Mucosa of descending colon (tissue), 3 donors: ENCODE results near the gene ACAP2. TPM values are rescaled to one million over a fixed set of nuclear protein-coding genes. Genes with fewer than 3 reads are reported as not detected.
"Not testable (repeated sequence)": the region's sequence is repeated elsewhere in the genome, so short reads cannot be mapped to it uniquely, and the experiment has no call there.

Source experiments
- ATAC-seq: fragments of 200-7000 bp; cut with Tn5 transposase; one replicate; pipeline ENCODE4 v1.9.1; 2020; ENCODE audit warnings: mild to moderate bottlenecking, moderate library complexity
- DNase-seq, 3 donors: peaks; one replicate each; pipeline ENCODE4 v3.0.0-alpha.2; 2020
- H3K36me3 ChIP-seq: fragments of 200-600 bp; one replicate; pipeline ENCODE4 v1.8.0; 2021; ENCODE audit warnings: low read depth, mild to moderate bottlenecking
- H3K4me1 ChIP-seq: fragments of 200-600 bp; one replicate; pipeline ENCODE4 v1.8.0; 2021; ENCODE audit warnings: low read depth, mild to moderate bottlenecking
- H3K4me3 ChIP-seq: fragments of 200-600 bp; one replicate; pipeline ENCODE4 v1.8.0; 2021; ENCODE audit warnings: mild to moderate bottlenecking
- H3K9me3 ChIP-seq: fragments of 200-600 bp; one replicate; pipeline ENCODE4 v1.8.0; 2021; ENCODE audit warnings: mild to moderate bottlenecking
- CTCF ChIP-seq: fragments of 200-600 bp; IDR thresholded peaks from one replicate; pipeline ENCODE4 v1.8.0; 2022; ENCODE audit warnings: antibody characterized with exemption, mild to moderate bottlenecking
- intact Hi-C, 2 donors: fragments of 100-400 bp; cut with DNase I in 1 of 2; cut with micrococcal nuclease in 1 of 2; formaldehyde crosslinking; loops; one replicate each; pipeline versions ENCODE4 v1.11.0 to v1.11.1; 2022; cut with DNase I, micrococcal nuclease
- total RNA-seq, 3 donors: library from RNA; stranded (reverse); fragmentation: NEBNext Ultra II Directional in 2 of 3; extraction: Animal tissue kit (Norgen Biotek cat#: 25700) in 2 of 3; gene quantifications; one replicate each; pipeline versions ENCODE4 v1.2.1 to v1.2.4, GENCODE V29; 2021 to 2023
- donor health status: DM: no; HTN: no; CAD: no; lungs with moderate emphysema.
- donor health status: DM: no; HTN: no; CAD: no.
- donor health status: DM: no; HTN: yes; CAD: no.

The ACAP2 gene
- total RNA-seq, 3 donors from 2014 or later, result 55.2 to 69.2 (median 69.2) TPM

DNA sequence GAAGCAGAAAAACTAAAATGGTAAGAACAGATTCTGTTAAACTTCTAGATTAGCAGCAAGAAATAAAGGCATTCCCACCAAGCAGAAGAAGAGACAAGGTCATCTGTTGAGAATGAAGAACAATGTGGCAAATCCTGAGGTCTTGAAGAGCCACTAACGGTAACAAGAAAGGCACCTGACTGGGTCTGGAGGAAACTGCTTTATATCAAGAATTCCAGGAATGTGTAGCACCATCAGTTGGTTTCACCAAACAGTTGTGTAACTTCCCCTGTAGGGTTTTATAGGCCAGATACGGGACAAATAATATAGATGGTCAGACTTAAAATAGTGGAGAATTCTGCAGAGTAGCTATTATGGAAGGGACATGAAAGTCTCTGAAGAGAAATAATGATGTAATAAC lies 57.3 kb downstream of the ACAP2 start:
- no peak for DNase-seq
- H3K4me3 ChIP-seq, result no peak overlapping the region
- no peak for TF ChIP-seq CTCF
- H3K9me3 ChIP-seq, result no peaks in the 10 kb centered on the region
- no peak for ATAC-seq
- intact Hi-C loops, result no loop called here
- H3K4me1 ChIP-seq, result peaks cover 8% of the 10 kb centered on the region
- no peaks in the 10 kb centered on the region for H3K36me3 ChIP-seq

- H3K4me1 ChIP-seq, result peaks cover 8% of the 10 kb centered on the region
- no peak for ATAC-seq
- intact Hi-C loops, result no loop called here
- H3K9me3 ChIP-seq, result no peaks in the 10 kb centered on the region
- TF ChIP-seq CTCF, result no peak
- no peak overlapping the region for H3K4me3 ChIP-seq
- H3K36me3 ChIP-seq, result no peaks in the 10 kb centered on the region
- DNase-seq, result no peak
Observed at GRCh38 chr3:195384952-195385351, 57.9 kb downstream of the ACAP2 start.

DNA sequence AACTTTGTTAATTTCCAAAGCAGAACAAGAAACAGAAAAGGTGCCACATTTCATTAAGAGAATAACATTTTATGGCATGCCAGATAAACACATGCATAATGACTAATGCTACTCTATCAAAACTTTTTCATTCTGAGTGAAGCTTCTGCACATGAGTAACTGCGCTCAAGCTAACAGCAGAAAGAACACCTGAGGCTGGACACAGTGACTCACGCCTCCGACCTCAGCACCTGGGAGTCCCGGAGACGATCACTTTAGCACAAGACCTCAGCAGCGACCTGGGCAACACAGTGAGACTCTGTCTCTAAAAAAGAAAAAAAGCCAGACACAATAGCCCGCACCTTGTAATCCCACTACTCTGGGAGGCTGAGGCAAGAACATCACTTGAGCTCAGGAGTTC lies 70.6 kb downstream of the ACAP2 start:
- DNase-seq (no peak), ATAC-seq (no peak)
- Histone ChIP-seq H3K9me3 (no peaks in the 10 kb centered on the region), H3K36me3 (no peaks in the 10 kb centered on the region), H3K4me3 (no peak overlapping the region), H3K4me1 (no peaks in the 10 kb centered on the region)
- no peak for TF ChIP-seq CTCF
- intact Hi-C loops, result no loop called here

DNA sequence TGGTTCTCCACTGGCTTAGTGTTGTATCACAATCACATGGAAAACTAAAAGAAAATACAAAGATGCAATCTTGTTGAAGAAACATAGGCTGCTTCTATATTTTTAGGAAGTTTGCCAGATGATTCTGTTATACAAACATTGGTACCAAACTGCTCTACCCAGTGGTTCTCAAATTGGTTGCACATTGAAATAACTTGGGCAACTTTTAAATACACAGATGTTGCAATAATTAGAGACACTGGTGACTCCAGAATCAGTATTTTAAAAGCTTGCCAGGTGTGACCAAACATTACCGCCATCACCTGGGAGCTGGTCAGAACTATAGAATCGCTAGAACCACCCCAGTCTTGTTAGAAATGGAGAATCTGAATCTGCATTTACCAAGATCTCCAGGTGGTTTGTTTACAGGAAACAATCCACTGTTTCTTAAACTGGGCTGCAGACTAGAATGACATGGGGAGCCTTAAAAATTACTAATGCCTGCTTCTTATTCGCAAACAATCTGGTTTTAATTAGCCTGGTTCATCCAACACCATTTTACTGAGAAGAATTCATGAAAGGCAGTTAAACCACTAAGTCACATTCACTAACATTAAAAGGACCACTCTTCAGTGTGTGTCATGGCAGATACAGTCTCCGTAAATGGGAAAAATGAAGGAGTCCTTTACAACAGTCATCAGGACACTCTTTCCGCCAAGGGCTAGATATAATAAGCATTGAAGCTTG lies 76.5 kb downstream of the ACAP2 start:
- no peak for ATAC-seq
- Histone ChIP-seq H3K4me3 (no peak overlapping the region), H3K4me1 (no peaks in the 10 kb centered on the region), H3K36me3 (no peaks in the 10 kb centered on the region), H3K9me3 (no peaks in the 10 kb centered on the region)
- DNase-seq, result no peak
- intact Hi-C loops, result no loop called here
- no peak for TF ChIP-seq CTCF

GRCh38 chr3:195365371-195365770 lies 77.4 kb downstream of the ACAP2 start:
- ATAC-seq (no peak), DNase-seq (no peak)
- no peaks in the 10 kb centered on the region for H3K36me3 ChIP-seq
- intact Hi-C loops, result no loop called here
- no peaks in the 10 kb centered on the region for H3K9me3 ChIP-seq
- H3K4me3 ChIP-seq, result no peak overlapping the region
- TF ChIP-seq CTCF, result no peak
- no peaks in the 10 kb centered on the region for H3K4me1 ChIP-seq

GRCh38 chr3:195357797-195358196 lies 85.0 kb downstream of the ACAP2 start:
- H3K4me3 ChIP-seq, H3K4me1 ChIP-seq, intact Hi-C loops, H3K36me3 ChIP-seq, H3K9me3 ChIP-seq, DNase-seq, ATAC-seq: not testable (repeated sequence)
